GM23338 (cell line): ENCODE data around the gene CAPN10.

Experiments used
- CREB1 ChIP-seq: fragments of 250-450 bp; sonication (Bioruptor Pico); IDR thresholded peaks from 2 replicates; pipeline ENCODE4 v1.5.0; 2020; ENCODE audit warnings: low read depth, mild to moderate bottlenecking, moderate library complexity
- EZH2 ChIP-seq: fragments of 200-600 bp; sonication (generic); IDR thresholded peaks from one replicate; pipeline ENCODE4 v1.8.0; 2017; ENCODE audit warnings: antibody characterized with exemption, mild to moderate bottlenecking, low read depth; ENCODE audit not compliant: unreplicated experiment
- EZH2phosphoT487 ChIP-seq: fragments of 200-600 bp; sonication (generic); IDR thresholded peaks from one replicate; pipeline ENCODE4 v1.8.1; 2018; ENCODE audit warnings: antibody characterized with exemption; ENCODE audit not compliant: unreplicated experiment
- POLR2AphosphoS5 ChIP-seq: IDR thresholded peaks from 2 replicates; pipeline ENCODE4 v1.6.1; 2016; ENCODE audit warnings: antibody characterized with exemption, low read depth
- TF ChIP-seq, protein P1 (sequence below), 2 experiments: fragments of 200-600 bp in 1 of 2; sonication (generic) in 1 of 2; conservative IDR thresholded peaks; 2 replicates each; pipeline versions ENCODE4 v1.5.1 to v1.6.1; 2016 to 2017; ENCODE audit warnings: antibody characterized with exemption in 2 of 2, low read depth in 2 of 2, mild to moderate bottlenecking in 2 of 2, moderate library complexity in 1 of 2

DNA sequence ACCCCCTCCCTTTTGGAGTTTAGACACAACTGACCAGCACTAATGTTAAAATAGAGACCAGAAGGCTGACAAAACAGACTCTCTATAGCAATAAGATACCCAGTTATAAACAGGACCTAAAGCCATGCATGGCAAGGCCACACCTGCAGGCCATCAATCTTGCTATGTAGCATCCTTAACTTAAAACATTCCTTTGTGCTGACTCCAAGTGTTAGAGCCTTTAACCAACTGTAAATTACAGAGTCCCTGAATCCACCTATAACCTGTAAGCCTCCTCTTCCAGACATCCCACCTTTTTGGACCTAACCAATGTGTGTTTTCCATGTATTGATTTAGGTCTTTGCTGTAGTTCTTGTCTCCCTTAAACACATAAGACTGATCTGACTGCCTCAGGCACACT is 46.6 kb upstream of the CAPN10 start:
- TF ChIP-seq, protein P1, sequence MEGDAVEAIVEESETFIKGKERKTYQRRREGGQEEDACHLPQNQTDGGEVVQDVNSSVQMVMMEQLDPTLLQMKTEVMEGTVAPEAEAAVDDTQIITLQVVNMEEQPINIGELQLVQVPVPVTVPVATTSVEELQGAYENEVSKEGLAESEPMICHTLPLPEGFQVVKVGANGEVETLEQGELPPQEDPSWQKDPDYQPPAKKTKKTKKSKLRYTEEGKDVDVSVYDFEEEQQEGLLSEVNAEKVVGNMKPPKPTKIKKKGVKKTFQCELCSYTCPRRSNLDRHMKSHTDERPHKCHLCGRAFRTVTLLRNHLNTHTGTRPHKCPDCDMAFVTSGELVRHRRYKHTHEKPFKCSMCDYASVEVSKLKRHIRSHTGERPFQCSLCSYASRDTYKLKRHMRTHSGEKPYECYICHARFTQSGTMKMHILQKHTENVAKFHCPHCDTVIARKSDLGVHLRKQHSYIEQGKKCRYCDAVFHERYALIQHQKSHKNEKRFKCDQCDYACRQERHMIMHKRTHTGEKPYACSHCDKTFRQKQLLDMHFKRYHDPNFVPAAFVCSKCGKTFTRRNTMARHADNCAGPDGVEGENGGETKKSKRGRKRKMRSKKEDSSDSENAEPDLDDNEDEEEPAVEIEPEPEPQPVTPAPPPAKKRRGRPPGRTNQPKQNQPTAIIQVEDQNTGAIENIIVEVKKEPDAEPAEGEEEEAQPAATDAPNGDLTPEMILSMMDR (conservative IDR thresholded peaks at IDR 0.05; ENCODE audit: low read depth in 2 of 2) = no peak
- TF ChIP-seq POLR2AphosphoS5 (no peak), EZH2phosphoT487 (no peak), CREB1 (no peak), EZH2 (no peak)
